CD1c-positive myeloid dendritic cell (primary cell): ENCODE measurements around the gene ANKHD1.

ENCODE experiments used
- DNase-seq: peaks from one replicate; pipeline ENCODE4 v3.0.0-alpha.2; 2016; ENCODE audit errors: extremely low spot score

The ANKHD1 gene

DNA sequence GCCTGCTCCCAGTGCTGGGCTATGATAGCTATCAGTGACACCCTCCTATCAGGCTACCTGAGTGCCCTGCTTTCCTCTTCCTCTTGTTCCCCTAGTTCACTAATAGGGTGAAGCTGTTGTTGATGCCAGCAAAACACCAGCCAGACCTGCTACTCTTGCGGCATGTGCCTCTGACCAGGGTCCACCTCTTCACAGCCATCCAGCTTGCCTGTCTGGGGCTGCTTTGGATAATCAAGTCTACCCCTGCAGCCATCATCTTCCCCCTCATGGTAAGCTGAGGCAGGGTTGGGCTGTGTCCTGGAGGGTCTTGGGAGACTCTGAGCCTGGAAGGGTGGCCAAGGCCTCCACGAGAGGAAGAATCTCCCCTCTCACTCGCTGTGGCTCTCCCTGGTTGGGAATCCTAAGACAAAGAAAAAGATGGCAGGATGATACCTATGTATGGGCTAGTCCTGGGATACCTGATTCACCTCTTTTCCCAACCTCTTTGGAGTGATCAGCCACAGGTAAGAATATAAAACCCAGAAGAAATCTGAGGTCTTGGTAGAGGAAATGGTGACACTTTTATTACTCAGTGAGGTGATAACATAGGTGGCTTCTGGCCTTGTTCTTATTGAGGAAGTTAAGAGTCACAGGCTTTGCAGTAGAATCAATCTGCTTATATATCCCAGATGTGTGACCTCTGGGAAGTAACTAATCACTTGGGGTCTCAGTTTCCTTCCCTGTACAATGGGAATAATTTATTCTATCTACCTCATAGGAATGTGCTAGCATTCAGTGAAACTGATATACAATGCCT, 30.1 kb upstream of the ANKHD1 start:
- no peak for DNase-seq

- DNase-seq: peak; percentile 73
Observed at GRCh38 chr5:140372971-140373487, 28.6 kb upstream of the ANKHD1 start.

GRCh38 chr5:140381351-140381750, 20.3 kb upstream of the ANKHD1 start:
- no peak for DNase-seq

DNA sequence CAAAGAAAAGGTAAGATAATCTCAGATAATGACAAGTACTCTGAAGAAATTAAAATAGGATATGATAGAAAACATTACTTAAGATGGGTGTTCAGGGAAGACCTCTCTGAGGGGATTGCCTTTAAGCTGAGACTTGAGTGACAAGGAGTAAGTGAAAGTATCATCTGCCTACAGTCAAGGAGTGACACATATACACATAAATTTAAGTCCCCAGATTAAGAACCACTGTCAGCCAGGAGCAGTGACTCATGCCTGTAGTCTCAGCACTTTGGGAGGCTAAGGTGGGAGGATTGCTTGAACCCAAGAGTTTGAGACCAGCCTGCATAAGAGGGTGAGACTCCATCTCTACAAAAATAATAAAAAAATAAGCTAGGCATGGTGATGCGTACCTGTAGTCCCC, 19.7 kb upstream of the ANKHD1 start:
- no peak for DNase-seq

DNA sequence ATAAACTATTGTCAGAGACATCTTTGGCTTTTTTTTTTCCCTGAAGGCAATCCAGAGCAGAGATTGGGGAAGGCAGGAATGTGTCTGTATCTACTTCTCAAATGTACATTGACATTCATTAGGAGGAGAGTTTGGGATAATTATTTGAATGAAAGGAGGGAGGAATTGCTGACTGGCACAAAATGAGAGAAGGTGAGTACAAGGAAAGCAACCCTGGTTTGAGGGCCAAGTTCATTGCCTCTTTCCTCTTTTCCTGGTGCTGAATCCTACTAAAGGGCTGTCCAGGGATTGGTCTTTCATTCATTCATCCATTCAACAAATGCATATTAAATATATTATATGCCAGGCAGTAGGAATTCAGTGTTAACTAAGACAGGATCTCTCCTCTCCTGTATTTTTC, 18.8 kb upstream of the ANKHD1 start:
- no peak for DNase-seq

- no peak for DNase-seq
Observed at GRCh38 chr5:140383300-140383699, 18.3 kb upstream of the ANKHD1 start.

GRCh38 chr5:140388052-140388451, 13.6 kb upstream of the ANKHD1 start:
- no peak for DNase-seq

DNA sequence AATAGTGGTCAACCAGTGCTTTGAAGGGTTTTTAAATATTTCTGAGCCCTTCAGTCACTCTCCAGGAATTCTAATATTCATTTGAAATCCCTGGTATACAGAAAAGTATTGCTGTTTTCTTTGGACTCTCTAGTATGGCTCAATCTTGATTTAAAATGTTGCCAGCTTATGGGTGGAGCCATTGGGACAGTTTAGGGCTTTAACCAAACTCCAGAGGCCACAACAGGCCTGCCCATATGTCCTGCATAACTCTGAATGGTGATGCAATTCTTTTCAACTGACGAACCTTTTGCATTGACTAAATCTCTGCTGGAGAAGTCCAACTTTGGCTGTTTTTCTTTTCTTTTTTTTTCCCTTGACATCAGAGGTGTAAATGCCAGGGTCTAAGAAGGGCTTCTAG, 10.3 kb upstream of the ANKHD1 start:
- no peak for DNase-seq

- no peak for DNase-seq
Observed at GRCh38 chr5:140391732-140392131, 9.9 kb upstream of the ANKHD1 start.

- no peak for DNase-seq
Observed at GRCh38 chr5:140393738-140394137, 7.9 kb upstream of the ANKHD1 start.

DNA sequence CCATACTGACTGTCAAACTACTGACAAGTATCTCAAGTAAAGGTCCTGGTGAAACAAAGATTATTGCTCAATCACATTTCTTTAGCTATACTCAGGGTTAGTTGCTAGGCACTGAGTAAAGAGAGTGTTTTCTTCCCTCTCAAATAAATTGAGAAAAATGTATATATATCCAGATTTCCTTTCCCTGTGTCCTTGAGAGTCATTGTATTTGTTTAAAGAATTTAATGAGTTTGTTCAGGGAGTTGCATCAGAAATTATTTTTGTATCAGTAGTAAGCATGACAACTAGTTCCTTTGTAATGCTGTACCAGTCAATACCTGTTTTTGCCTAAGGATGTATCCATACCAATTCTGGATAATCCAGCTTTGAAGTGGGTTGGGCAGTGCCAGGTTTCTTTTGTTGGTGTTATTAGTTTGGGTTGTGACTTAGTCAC, 3.2 kb upstream of the ANKHD1 start:
- DNase-seq: no peak

GRCh38 chr5:140399979-140400729, 1.5 kb upstream of the ANKHD1 start:
- no peak for DNase-seq

- DNase-seq: peak; percentile 93
Observed at GRCh38 chr5:140400730-140401361, 787 bp upstream of the ANKHD1 start.

DNA sequence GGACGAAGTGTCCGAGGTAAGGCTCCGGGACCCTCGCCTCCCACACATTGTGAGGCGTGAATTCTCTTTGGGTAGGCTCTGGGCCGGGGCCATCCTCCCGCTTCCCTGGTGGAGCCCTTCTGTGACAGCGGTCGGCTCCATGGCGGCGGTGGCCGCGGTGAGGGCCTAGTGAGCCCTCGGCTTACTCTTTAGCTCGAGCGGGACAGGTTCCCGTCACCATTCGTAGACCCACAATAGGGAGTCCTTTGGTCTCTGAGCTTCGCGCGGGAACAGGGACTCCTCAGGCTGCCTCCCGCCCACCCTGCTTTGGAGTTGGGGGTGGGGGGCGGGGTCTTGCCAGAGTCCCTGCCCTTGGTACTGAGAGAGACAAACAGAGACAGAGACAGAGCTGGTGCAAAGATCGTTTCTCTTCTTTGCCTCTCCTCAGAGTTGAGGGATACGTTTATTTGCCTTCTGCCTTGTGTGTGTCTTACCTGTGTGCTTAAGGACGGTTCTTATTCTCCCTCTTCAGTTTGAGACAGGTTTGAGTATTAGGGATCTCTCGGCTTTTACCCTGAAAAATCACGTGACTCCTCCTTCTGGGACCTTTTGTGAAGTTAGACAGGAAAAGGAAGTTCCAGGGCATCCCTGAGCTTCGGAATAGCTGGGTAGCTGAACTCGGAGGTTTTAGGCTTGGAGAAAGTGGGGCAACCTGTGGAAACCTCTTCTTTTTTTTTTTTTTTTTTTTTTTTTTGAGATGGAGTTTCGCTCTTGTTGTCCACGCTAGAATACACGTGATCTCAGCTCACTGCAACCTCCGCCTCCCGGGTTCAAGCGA, 833 bp downstream of the ANKHD1 start:
- DNase-seq: peak; percentile 77

GRCh38 chr5:140403613-140404012, 2.0 kb downstream of the ANKHD1 start:
- DNase-seq: no peak

DNA sequence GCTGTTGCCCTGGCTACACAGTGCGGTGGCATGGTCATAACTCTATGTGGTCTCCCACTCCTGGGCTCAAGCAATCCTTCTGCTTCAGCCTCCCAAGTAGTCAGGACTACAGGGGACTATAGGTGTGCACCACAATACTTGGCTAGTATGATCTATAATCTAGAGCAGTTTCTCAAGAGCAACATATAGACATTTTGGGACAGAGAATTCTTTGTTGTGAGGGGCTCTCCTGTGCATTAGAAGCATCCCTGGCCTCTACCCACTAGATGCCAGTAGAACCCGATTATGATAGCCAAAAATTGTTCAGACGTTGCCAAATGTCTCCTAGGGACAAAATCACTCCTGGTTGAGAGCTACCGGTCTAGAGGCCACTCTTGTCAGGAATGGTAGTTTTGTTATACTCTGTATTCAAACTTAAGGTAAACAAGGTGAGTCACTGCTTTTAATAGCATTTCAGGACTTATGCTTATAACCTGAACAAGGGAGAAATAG, 7.2 kb downstream of the ANKHD1 start:
- no peak for DNase-seq

DNA sequence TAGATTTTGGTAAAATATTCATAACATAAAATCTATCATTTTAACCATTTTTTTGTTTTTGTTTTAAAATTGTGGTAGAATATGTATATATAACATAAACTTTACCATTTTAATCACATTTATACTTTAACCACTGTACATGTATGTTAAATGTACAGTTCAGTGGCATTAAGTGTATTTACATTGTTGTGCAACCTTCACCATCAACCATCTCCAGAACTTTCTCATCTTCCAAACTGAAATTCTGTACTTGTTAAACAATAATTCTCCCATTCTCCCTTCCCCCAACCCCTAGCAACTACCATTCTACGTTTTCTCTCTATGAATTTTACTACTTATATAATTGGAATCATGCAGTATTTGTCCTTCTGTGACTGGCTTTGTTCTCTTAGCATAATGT, 11.6 kb downstream of the ANKHD1 start:
- no peak for DNase-seq

GRCh38 chr5:140417235-140417634, 15.6 kb downstream of the ANKHD1 start:
- DNase-seq: no peak

DNA sequence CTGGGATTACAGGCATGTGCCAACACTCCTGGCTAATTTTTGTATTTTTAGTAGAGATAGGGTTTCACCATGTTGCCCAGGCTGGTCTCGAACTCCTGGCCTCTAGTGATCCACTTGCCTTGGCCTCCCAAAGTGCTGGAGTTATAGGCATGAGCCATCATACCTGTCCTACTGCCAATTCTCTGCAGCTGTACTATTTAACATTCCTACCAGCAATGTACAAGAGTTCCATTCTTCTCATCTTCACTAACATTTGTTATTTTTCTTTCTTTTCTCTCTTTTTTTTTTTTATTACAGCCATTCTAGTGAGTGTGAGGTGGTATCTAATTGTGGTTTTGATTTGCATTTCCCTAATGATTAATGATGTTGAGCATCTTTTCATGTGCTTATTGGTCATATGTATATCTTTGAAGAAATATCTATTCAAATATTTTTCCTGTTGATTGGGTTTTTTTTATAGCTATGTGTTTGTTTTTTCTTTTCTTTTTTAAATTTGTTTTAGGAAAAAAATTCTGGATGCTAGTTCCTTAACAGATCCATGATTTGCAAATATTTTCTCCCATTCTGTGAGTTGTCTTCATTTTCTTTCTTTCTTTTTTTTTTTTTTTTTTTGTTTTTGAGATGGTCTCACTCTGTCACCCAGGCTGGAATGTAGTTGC, 17.4 kb downstream of the ANKHD1 start:
- DNase-seq: no peak

- no peak for DNase-seq
Observed at GRCh38 chr5:140420226-140420570, 18.6 kb downstream of the ANKHD1 start.
